K562 (cell line): Measurements from ENCODE around the gene ODC1. TPM values are rescaled to one million over a fixed set of nuclear protein-coding genes. Genes with fewer than 3 reads are reported as not detected.

Experiments
- ATAC-seq: fragments of 200-7000 bp; cut with Tn5 transposase; 3 replicates; pipeline ENCODE4 v1.9.1; 2020; ENCODE audit warnings: moderate library complexity
- BruUV-seq: library from RNA; stranded (reverse); fragments of 400-500 nt; replicated peaks from 2 replicates; lab custom pipeline; 2021; lab: Mats Ljungman, UMichigan
- CTCF ChIA-PET: fragments of 300-600 bp; formaldehyde crosslinking; extraction: SDS; loops from one replicate; lab custom pipeline; 2021; ENCODE audit warnings: low intra/inter-chr PET ratio; lab: Yijun Ruan, JAX
- POLR2A ChIA-PET: fragments of 300-600, 350-650 bp; sonication (Branson Sonifier 250); formaldehyde crosslinking; extraction: SDS; loops from one replicate; lab custom pipeline; 2021; ENCODE audit warnings: antibody characterized with exemption, inconsistent platforms; lab: Yijun Ruan, JAX
- DNase-seq, 4 experiments: peaks; one replicate each; pipeline versions ENCODE4 v3.0.0 to v3.0.0-alpha.2; 2011 to 2018; ENCODE audit warnings: low spot score in 3 of 4, mixed read lengths in 3 of 4; ENCODE audit errors: extremely low read depth in 1 of 4
- FAIRE-seq: peaks from 2 replicates; lab custom pipeline; 2011; peaks lifted over from hg19 to GRCh38; lab: Jason Lieb, UNC
- H2AFZ ChIP-seq: 2 replicates; pipeline ENCODE4 v1.6.0; 2011; ENCODE audit warnings: low read depth, low read length, control low read depth, inconsistent platforms
- H3K27ac ChIP-seq: fragments of 200-600 bp; 3 replicates; pipeline ENCODE4 v1.8.0; 2011; ENCODE audit warnings: low read depth, mild to moderate bottlenecking, control low read depth, inconsistent platforms, low read length, moderate library complexity, mixed read lengths; ENCODE audit errors: extremely low read depth
- H3K27me3 ChIP-seq, 2 experiments: fragments of 300-600 bp in 1 of 2; 2 replicates in 1 of 2; 3 replicates in 1 of 2; pipeline versions ENCODE4 v1.6.0 to v1.8.0; 2011; ENCODE audit warnings: inconsistent platforms in 2 of 2, low read length in 2 of 2, mild to moderate bottlenecking in 1 of 2, mixed read lengths in 1 of 2, moderate library complexity in 1 of 2; ENCODE audit not compliant: control insufficient read depth in 2 of 2, insufficient read depth in 2 of 2
- H3K36me3 ChIP-seq: fragments of 300-600 bp; 3 replicates; pipeline ENCODE4 v1.8.0; 2011; ENCODE audit warnings: mild to moderate bottlenecking, low read length, inconsistent platforms; ENCODE audit not compliant: control insufficient read depth, insufficient read depth
- H3K4me1 ChIP-seq, 2 experiments: fragments of 200-600 bp in 1 of 2; replicated peaks in 1 of 2; 2 replicates in 1 of 2; 3 replicates in 1 of 2; pipeline versions ENCODE4 v1.5.1 to v1.8.0; 2011; ENCODE audit warnings: inconsistent platforms in 2 of 2, low read length in 2 of 2, mild to moderate bottlenecking in 1 of 2, mixed read lengths in 1 of 2, moderate library complexity in 1 of 2; ENCODE audit not compliant: control insufficient read depth in 2 of 2, insufficient read depth in 2 of 2
- H3K4me2 ChIP-seq: 2 replicates; pipeline ENCODE4 v1.6.1; 2011; ENCODE audit warnings: low read length, control low read depth, inconsistent platforms, mixed read lengths; ENCODE audit not compliant: insufficient read depth
- H3K4me3 ChIP-seq: fragments of 200-600 bp; sonication (generic), shearing (Covaris generic); 2 replicates; pipeline ENCODE4 v1.5.1; 2016; ENCODE audit warnings: control low read depth, inconsistent platforms
- H3K79me2 ChIP-seq: fragments of 200-600 bp; 3 replicates; pipeline ENCODE4 v1.8.0; 2011; ENCODE audit warnings: low read length, inconsistent platforms; ENCODE audit not compliant: control insufficient read depth, insufficient read depth
- H3K9ac ChIP-seq, 2 experiments: 2 replicates each; pipeline versions ENCODE4 v1.6.0 to v1.6.1; 2011; ENCODE audit warnings: low read depth in 2 of 2, low read length in 2 of 2, control low read depth in 1 of 2, inconsistent platforms in 1 of 2, mild to moderate bottlenecking in 1 of 2, mixed read lengths in 1 of 2; ENCODE audit not compliant: insufficient read depth in 1 of 2
- H3K9me1 ChIP-seq: one replicate; pipeline ENCODE4 v1.6.0; 2011; ENCODE audit warnings: inconsistent platforms, mild to moderate bottlenecking, low read length, moderate library complexity; ENCODE audit not compliant: control insufficient read depth, insufficient read depth
- H3K9me3 ChIP-seq: replicated peaks from 2 replicates; pipeline ENCODE4 v1.5.1; 2011; ENCODE audit warnings: low read depth, low read length, inconsistent platforms; ENCODE audit not compliant: control insufficient read depth, insufficient read depth
- H4K20me1 ChIP-seq: replicated peaks from 2 replicates; pipeline ENCODE4 v1.6.1; 2011; ENCODE audit warnings: low read length, inconsistent platforms, mixed read lengths; ENCODE audit not compliant: control insufficient read depth, insufficient read depth
- ID3 ChIP-seq, 2 experiments: fragments of 250-450 bp in 1 of 2; fragments of 450-650 bp in 1 of 2; sonication (Bioruptor Pico) in 1 of 2; IDR thresholded peaks; 2 replicates each; pipeline versions ENCODE4 v1.6.1 to v1.8.0; 2016 to 2021; ENCODE audit warnings: mild to moderate bottlenecking in 2 of 2, moderate library complexity in 2 of 2, missing compliant biosample characterization in 1 of 2, missing genetic modification characterization in 1 of 2
- MAZ ChIP-seq, 2 experiments: fragments of 450-650 bp in 1 of 2; sonication (generic) in 1 of 2; formaldehyde crosslinking; IDR thresholded peaks in 1 of 2; conservative IDR thresholded peaks in 1 of 2; 2 replicates each; pipeline versions ENCODE4 v1.4.0 to v1.5.0; 2020; ENCODE audit warnings: mild to moderate bottlenecking in 1 of 2, missing genetic modification reagents in 1 of 2
- MED1 ChIP-seq: sonication (generic); formaldehyde crosslinking; IDR thresholded peaks from 2 replicates; pipeline ENCODE4 v1.8.1; 2023; ENCODE audit warnings: missing genetic modification reagents, borderline replicate concordance
- SAP30 ChIP-seq: fragments of 200-600 bp; sonication (generic); IDR thresholded peaks from 2 replicates; pipeline ENCODE4 v1.6.1; 2012; ENCODE audit warnings: borderline replicate concordance, low read depth, mild to moderate bottlenecking, moderate library complexity, low read length, control low read depth, inconsistent platforms; ENCODE audit not compliant: insufficient read depth, poor library complexity, severe bottlenecking
- TAF15 ChIP-seq: fragments of 200-400 bp; formaldehyde crosslinking; IDR thresholded peaks from 2 replicates; pipeline ENCODE4 v1.6.1; 2017; ENCODE audit warnings: mild to moderate bottlenecking, low read depth, low read length, moderate library complexity
- TAL1 ChIP-seq: fragments of 450-650 bp; IDR thresholded peaks from 2 replicates; pipeline ENCODE4 v1.6.1; 2016; ENCODE audit warnings: mild to moderate bottlenecking
- UBTF ChIP-seq, 2 experiments: IDR thresholded peaks; 2 replicates each; pipeline ENCODE4 v1.6.1; 2012; ENCODE audit warnings: improper control_type of control experiment in 2 of 2, low read depth in 2 of 2, low read length in 2 of 2, borderline replicate concordance in 1 of 2
- ZNF143 ChIP-seq: sonication (generic); formaldehyde crosslinking; IDR thresholded peaks from 2 replicates; pipeline ENCODE4 v1.9.0; 2022; ENCODE audit warnings: mild to moderate bottlenecking, missing genetic modification reagents
- WGBS: fragments of 100-300 bp; shearing (Covaris generic); methylation state at CpG from one replicate; pipeline ENCODE4 v1.1.6; 2016; ENCODE audit warnings: low coverage, mixed read lengths; ENCODE audit not compliant: insufficient coverage; ENCODE audit errors: missing lambda C conversion rate; 5-methylcytosine and 5-hydroxymethylcytosine counted together
- in situ Hi-C: fragments of 300-500 bp; cut with MboI; formaldehyde crosslinking; loops from 4 replicates; pipeline ENCODE4 v1.15.0; 2018; ENCODE audit warnings: inconsistent platforms, mixed read lengths
- intact Hi-C: fragments of 100-400 bp; cut with micrococcal nuclease; formaldehyde crosslinking; loops from 2 replicates; pipeline ENCODE4 v1.14.2; 2022
- polyA plus RNA-seq, 8 experiments: library from polyadenylated mRNA; depleted of rRNA in 4 of 8; stranded (reverse) in 5 of 8; unstranded in 3 of 8; fragments of >200 nt; fragmentation: Nextera tagmentation in 2 of 8; fragmentation: Illumina TruSeq in 1 of 8; extraction: Ambion mirVana in 2 of 8; extraction: Trizol in 1 of 8; gene quantifications; 2 replicates each; pipeline versions ENCODE4 v1.2.1 to v1.2.3, GENCODE V29; 2011 to 2014; ENCODE audit warnings: inconsistent platforms in 1 of 8, missing spikeins in 1 of 8
- total RNA-seq, 7 experiments: library from RNA; depleted of rRNA in 6 of 7; stranded (reverse); fragments of >200 nt in 6 of 7; fragmentation: Illumina TruSeq in 2 of 7; extraction: Trizol in 2 of 7; gene quantifications; 2 replicates each; pipeline versions ENCODE4 v1.2.1 to v1.2.3, GENCODE V29; 2011 to 2021; ENCODE audit warnings: low replicate concordance in 1 of 7

The ODC1 gene
- total and polyA plus RNA-seq, 9 of the 15 experiments (the other 6 are each of a cell fraction or from before 2014, with no cell fraction given) = 142 to 563 (median 457) TPM

- Histone ChIP-seq H3K4me1 (peaks cover 0 to 8% of the 10 kb centered on the region in 2 experiments; a peak in 2 of 5 replicates), H3K9me3 (no peaks in the 10 kb centered on the region), H3K36me3 (peaks cover 26% of the 10 kb centered on the region; the same call in 1 of the 3 replicates), H3K27ac (no peak overlapping the region), H3K9ac (peak overlapping the region in 1 of 2 experiments; percentile 45; a peak in 2 of 4 replicates), H3K79me2 (no peaks in the 10 kb centered on the region), H2AFZ (no peak overlapping the region), H3K4me3 (no peak overlapping the region), H3K4me2 (no peak overlapping the region), H4K20me1 (0 out of 2 replicates have a peak, but pooled peaks cover 3% of the 10 kb centered on the region), H3K27me3 (no peaks in the 10 kb centered on the region), H3K9me1 (no peaks in the 10 kb centered on the region)
- ATAC-seq (peak; percentile 24; the same call in 1 of the 3 replicates), FAIRE-seq (no peak), DNase-seq (no peak)
- 72% methylated on average over 10 of the region's 10 CpGs for WGBS
- POLR2A ChIA-PET = interaction anchor here (0.7 to 1.7 kb wide), 5 partner anchors 8 to 303 kb away, joined by 3 read pairs; partner anchors contain the start of gene RRM2
- intact Hi-C loops = no loop called here
- CTCF ChIA-PET = no interaction called here
- in situ Hi-C loops = no loop called here
- BruUV-seq = no TSS peak
- no peak for TF ChIP-seq ZNF143
- no peak for TF ChIP-seq SAP30
- no peak for TF ChIP-seq TAL1
- TF ChIP-seq ID3 (CRISPR knock-in tag; IDR thresholded peaks at IDR 0.05) = no peak
- no peak for TF ChIP-seq ID3 (tag; IDR thresholded peaks at IDR 0.05)
- no peak for TF ChIP-seq MED1 (CRISPR knock-in tag)
- no peak for TF ChIP-seq TAF15
- no peak for TF ChIP-seq UBTF (IDR thresholded peaks at IDR 0.05; ENCODE audit: borderline replicate concordance in 1 of 2, low read depth in 2 of 2, low read length in 2 of 2)
- no peak for TF ChIP-seq MAZ (CRISPR knock-in tag; conservative IDR thresholded peaks at IDR 0.05 in 1 of 2, IDR thresholded peaks at IDR 0.05 in 1 of 2)
Measured at GRCh38 chr2:10425699-10426098, 22.4 kb downstream of the ODC1 start.
